Measurements from ENCODE around the gene CNGA2.

GRCh38 chrX:151790481-151791160 is 56.1 kb downstream of the CNGA2 start:
- TF ChIP-seq POLR2A (IDR thresholded peaks at IDR 0.05) (no peak), POLR2AphosphoS5 (IDR thresholded peaks at IDR 0.05; ENCODE audit: insufficient read depth in 1 of 2, low read depth in 1 of 2) (no peak), CTCF (IDR thresholded peaks at IDR 0.05) (no peak)

Measured in vagina (tissue), 2 donors.